Left cardiac atrium (tissue), 4 donors: ENCODE data around the gene ZDHHC3. TPM values are rescaled to one million over a fixed set of nuclear protein-coding genes. Genes with fewer than 3 reads are reported as not detected.

Source experiments
- ATAC-seq, 2 donors: fragments of 200-7000 bp; cut with Tn5 transposase; one replicate each; pipeline ENCODE4 v1.9.1; 2020; ENCODE audit warnings: mild to moderate bottlenecking in 2 of 2, moderate library complexity in 2 of 2
- DNase-seq: peaks from one replicate; pipeline ENCODE4 v3.0.0-alpha.2; 2020
- intact Hi-C, 2 donors: fragments of 100-400 bp; cut with DNase I; formaldehyde crosslinking; loops; one replicate each; pipeline versions ENCODE4 v1.14.1 to v1.15.1; 2022 to 2023
- total RNA-seq, 2 donors: library from RNA; stranded (reverse); fragmentation: NEBNext Ultra II Directional; extraction: Animal tissue kit (Norgen Biotek cat#: 25700); gene quantifications; one replicate each; pipeline ENCODE4 v1.2.1, GENCODE V29; 2021
- donor health status: DM: no; HTN: yes; CAD: no.
- donor health status: DM: no; HTN: yes; CAD: no; lungs with severe emphysema.
- donor health status: DM: yes; HTN: yes; CAD: no.
- donor health status: Dilated cardiomyopathy.

Gene ZDHHC3
- total RNA-seq, 2 donors from 2014 or later: 42.7 to 45.5 TPM

- DNase-seq (no peak), ATAC-seq (no peak)
- intact Hi-C loops: no loop called here
Observed at GRCh38 chr3:44877333-44877732, 98.6 kb downstream of the ZDHHC3 start.

DNA sequence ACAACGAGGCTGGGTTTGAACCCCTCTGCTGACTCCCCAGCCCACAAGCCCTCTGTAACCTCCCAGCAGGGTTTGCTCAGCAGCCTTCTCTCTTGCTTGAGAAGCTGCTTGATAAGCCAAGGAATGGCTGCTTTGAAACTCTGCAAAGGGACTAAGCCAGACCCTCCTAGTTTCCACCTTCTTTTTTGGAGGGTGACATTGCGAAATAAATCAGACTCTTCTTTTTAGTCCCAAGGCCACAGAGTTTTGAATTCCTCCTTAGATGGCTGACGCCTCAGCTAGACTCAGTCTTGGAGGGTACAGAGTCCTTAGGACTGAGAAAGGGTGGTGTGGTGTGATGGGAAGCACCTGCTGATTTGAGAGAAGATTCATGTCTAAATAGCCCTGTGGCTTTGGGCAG is 100.4 kb downstream of the ZDHHC3 start:
- ATAC-seq (no peak), DNase-seq (no peak)
- intact Hi-C loops: no loop called here

Other genes starting within 250 kb of the ZDHHC3 start
- 1 to 10 TPM; 4.0 to 5.0 TPM for gene ZNF501, start 246.5 kb downstream of the ZDHHC3 start, total RNA-seq
- 10 to 100 TPM; 26.2 to 27.0 TPM for gene KIAA1143, start 214.6 kb downstream of the ZDHHC3 start, total RNA-seq
- gene KIF15, start 214.4 kb downstream of the ZDHHC3 start, total RNA-seq: 1 to 10 TPM in 1 of 2 donors, under 1 TPM in 1; 0.34 to 1.4 TPM
- gene TMEM42, start 114.3 kb downstream of the ZDHHC3 start, total RNA-seq: 10 to 100 TPM in 1 of 2 donors, 1 to 10 TPM in 1; 7.4 to 10.4 TPM
- gene TGM4, start 101.6 kb downstream of the ZDHHC3 start, total RNA-seq: not detected
- 10 to 100 TPM; 21.0 to 32.1 TPM for gene EXOSC7, start 70 bp upstream of the ZDHHC3 start, total RNA-seq
- gene CLEC3B, start 50.1 kb upstream of the ZDHHC3 start, total RNA-seq: 100 to 1,000 TPM; 107 to 132 TPM
- gene CDCP1, start 170.2 kb upstream of the ZDHHC3 start, total RNA-seq: 1 to 10 TPM in 1 of 2 donors, under 1 TPM in 1; 0.74 to 1.3 TPM